Measurements from ENCODE around the gene DNAAF1. TPM values are rescaled to one million over a fixed set of nuclear protein-coding genes. Genes with fewer than 3 reads are reported as not detected.

The DNAAF1 gene
- total and polyA plus RNA-seq, 2 of the 4 experiments (the other 2 are of a cell fraction), result 0.05 TPM; not detected in 1

GRCh38 chr16:84131117-84131516, 14.0 kb upstream of the DNAAF1 start:
- TF ChIP-seq POLR2A (IDR thresholded peaks at IDR 0.05; ENCODE audit: low read depth, low read length) (no peak), CEBPB (IDR thresholded peaks at IDR 0.05; ENCODE audit: low read depth, low read length) (no peak), SMC3 (IDR thresholded peaks at IDR 0.05; ENCODE audit: low read depth, low read length) (no peak), RFX5 (IDR thresholded peaks at IDR 0.05; ENCODE audit: low read depth, low read length) (no peak), NFE2L2 (IDR thresholded peaks at IDR 0.05; ENCODE audit: low read depth, low read length) (no peak), RAD21 (IDR thresholded peaks at IDR 0.05; ENCODE audit: low read length) (no peak), FOS (IDR thresholded peaks at IDR 0.05; ENCODE audit: low read depth, low read length) (no peak), RCOR1 (IDR thresholded peaks at IDR 0.05; ENCODE audit: insufficient replicate concordance, low read length) (no peak), USF2 (IDR thresholded peaks at IDR 0.05; ENCODE audit: low read depth, low read length) (no peak), MAZ (IDR thresholded peaks at IDR 0.05; ENCODE audit: borderline replicate concordance, low read depth, low read length) (no peak), MXI1 (IDR thresholded peaks at IDR 0.05; ENCODE audit: borderline replicate concordance, low read depth, low read length) (no peak)
- Histone ChIP-seq H3K23ac (ENCODE audit: low read depth, low read length) (no peak overlapping the region), H3K14ac (replicated peaks; ENCODE audit: low read depth, low read length) (no peak overlapping the region), H3K56ac (ENCODE audit: extremely low read depth, insufficient read depth, low read length) (no peak overlapping the region), H3K4me3 (ENCODE audit: insufficient read depth, low read depth, low read length) (no peak overlapping the region), H4K8ac (ENCODE audit: low read depth in 2 of 2, low read length in 2 of 2) (no peak overlapping the region), H2BK20ac (ENCODE audit: low read depth, low read length) (no peak overlapping the region), H3K4me1 (ENCODE audit: control insufficient read depth, insufficient read depth, low read length) (peaks cover 2% of the 10 kb centered on the region; the same call in 1 of the 2 replicates), H3K9me1 (ENCODE audit: insufficient read depth, low read length) (peaks cover 5% of the 10 kb centered on the region; the same call in 1 of the 2 replicates), H3K18ac (ENCODE audit: low read depth, low read length) (no peak overlapping the region), H4K5ac (ENCODE audit: low read depth, low read length) (no peak overlapping the region), H2AFZ (replicated peaks; ENCODE audit: low read length, poor library complexity) (no peak overlapping the region), H2BK5ac (ENCODE audit: low read depth, low read length, poor library complexity, severe bottlenecking) (no peak overlapping the region), H3K79me1 (ENCODE audit: low read depth in 1 of 2, low read length in 2 of 2) (peaks cover 7 to 17% of the 10 kb centered on the region in 2 experiments; a peak in 3 of 4 replicates), H3K36me3 (ENCODE audit: control insufficient read depth, insufficient read depth, low read length) (peaks cover 12% of the 10 kb centered on the region), H2AK9ac (replicated peaks; ENCODE audit: low read depth, low read length, poor library complexity) (no peak overlapping the region), H3K4ac (ENCODE audit: low read depth, low read length) (no peak overlapping the region), H3K9me3 (ENCODE audit: control insufficient read depth, insufficient read depth, low read length) (no peaks in the 10 kb centered on the region), H2BK120ac (ENCODE audit: low read depth, low read length) (no peak overlapping the region), H4K91ac (ENCODE audit: insufficient read depth, low read depth, low read length) (no peak overlapping the region), H3K27me3 (ENCODE audit: control insufficient read depth, insufficient read depth, low read length) (no peaks in the 10 kb centered on the region), H2AK5ac (ENCODE audit: low read depth, low read length) (no peak overlapping the region), H3K9ac (ENCODE audit: low read depth, low read length) (no peak overlapping the region), H3K4me2 (ENCODE audit: low read depth, low read length) (no peak overlapping the region), H4K20me1 (ENCODE audit: insufficient read depth, low read length) (0 out of 2 replicates have a peak, but pooled peaks cover 2% of the 10 kb centered on the region), H2BK15ac (ENCODE audit: low read depth, low read length) (no peak overlapping the region), H3K27ac (ENCODE audit: insufficient read depth, low read length) (no peak overlapping the region)
- dilution Hi-C loops (cut with HindIII; ENCODE audit: low sequenced_read_pairs, unreplicated experiment), result no loop called here
- BruUV-seq (replicated peaks), result no TSS peak
- CTCF ChIA-PET, result no interaction called here
- intact Hi-C loops (cut with micrococcal nuclease), result no loop called here
- POLR2A ChIA-PET (ENCODE audit: unreplicated experiment), result no interaction called here
- 100% methylated on average over 2 of the region's 5 CpGs; no CpG with 5 or more reads in 1 of the 2 experiments for WGBS, 2 experiments (ENCODE audit: extremely low coverage in 2 of 2, insufficient read length in 1 of 2)
- in situ Hi-C loops (cut with MboI; ENCODE audit: low sequenced_read_pairs), result no loop called here
- DNase-seq (no peak), ATAC-seq (ENCODE audit: low read depth) (no peak)
